Activated CD4-positive, CD25-positive, alpha-beta regulatory T cell treated with anti-CD3 and anti-CD28 coated beads, Interleukin-2, amount 50 U/mL, for 24 hours (primary cell): Measurements from ENCODE around the gene LYPD6.
"Not testable (repeated sequence)": the region's sequence is repeated elsewhere in the genome, so short reads cannot be mapped to it uniquely, and the experiment has no call there.

ENCODE experiments used
- ATAC-seq, 2 donors: fragments of 150-1000 bp; cut with Tn5 transposase; one replicate each; pipeline ENCODE4 v1.10.0; 2021; ENCODE audit warnings: mild to moderate bottlenecking in 1 of 2, moderate library complexity in 1 of 2

LYPD6 gene

GRCh38 chr2:149458502-149458901, 128.1 kb downstream of the LYPD6 start:
- ATAC-seq = no peak

- no peak for ATAC-seq
Observed at GRCh38 chr2:149463328-149464002, 133.1 kb downstream of the LYPD6 start.

- no peak for ATAC-seq
Observed at GRCh38 chr2:149464396-149464795, 134.0 kb downstream of the LYPD6 start.

- no peak for ATAC-seq
Observed at GRCh38 chr2:149465873-149466272, 135.5 kb downstream of the LYPD6 start.

GRCh38 chr2:149466635-149467034, 136.2 kb downstream of the LYPD6 start:
- no peak for ATAC-seq

- ATAC-seq = no peak
Observed at GRCh38 chr2:149467436-149467835, 137.0 kb downstream of the LYPD6 start.

- no peak for ATAC-seq
Observed at GRCh38 chr2:149468636-149469035, 138.2 kb downstream of the LYPD6 start.

GRCh38 chr2:149470046-149470445, 139.7 kb downstream of the LYPD6 start:
- ATAC-seq = no peak

GRCh38 chr2:149472413-149472812, 142.0 kb downstream of the LYPD6 start:
- ATAC-seq = no peak

- ATAC-seq = no peak
Observed at GRCh38 chr2:149473068-149473467, 142.7 kb downstream of the LYPD6 start.

- ATAC-seq = no peak
Observed at GRCh38 chr2:149473521-149473920, 143.1 kb downstream of the LYPD6 start.

- no peak for ATAC-seq
Observed at GRCh38 chr2:149483004-149483605, 152.7 kb downstream of the LYPD6 start.

- ATAC-seq = no peak
Observed at GRCh38 chr2:149486664-149487063, 156.3 kb downstream of the LYPD6 start.

GRCh38 chr2:149487189-149487588, 156.8 kb downstream of the LYPD6 start:
- no peak for ATAC-seq

- ATAC-seq = no peak
Observed at GRCh38 chr2:149488706-149489440, 158.5 kb downstream of the LYPD6 start.

- no peak for ATAC-seq
Observed at GRCh38 chr2:149489452-149489851, 159.1 kb downstream of the LYPD6 start.

- ATAC-seq = no peak
Observed at GRCh38 chr2:149490296-149490695, 159.9 kb downstream of the LYPD6 start.

- no peak for ATAC-seq
Observed at GRCh38 chr2:149492923-149493322, 162.5 kb downstream of the LYPD6 start.

- ATAC-seq = not testable (repeated sequence)
Observed at GRCh38 chr2:149499204-149499603, 168.8 kb downstream of the LYPD6 start.

- not testable (repeated sequence) for ATAC-seq
Observed at GRCh38 chr2:149506808-149507207, 176.4 kb downstream of the LYPD6 start.

- ATAC-seq = no peak
Observed at GRCh38 chr2:149507974-149508373, 177.6 kb downstream of the LYPD6 start.

- ATAC-seq = no peak
Observed at GRCh38 chr2:149513461-149513860, 183.1 kb downstream of the LYPD6 start.
